Activated T-cell treated with anti-CD3 and anti-CD28 coated beads, Interleukin-2, amount 50 U/mL, for 24 hours (primary cell): ENCODE results near the gene CEP152.

ENCODE experiments used
- DNase-seq: peaks from one replicate; pipeline ENCODE4 v3.0.0-alpha.2; 2020
- H3K27ac Mint-ChIP-seq: 2 replicates; pipeline ENCODE4 v1.8.0; 2020; ENCODE audit warnings: mild to moderate bottlenecking, mixed read lengths
- H3K27me3 Mint-ChIP-seq: 2 replicates; pipeline ENCODE4 v1.8.0; 2020; ENCODE audit warnings: mixed read lengths
- H3K36me3 Mint-ChIP-seq: 2 replicates; pipeline ENCODE4 v1.8.0; 2020; ENCODE audit warnings: low read depth, mixed read lengths
- H3K4me1 Mint-ChIP-seq: 2 replicates; pipeline ENCODE4 v1.8.0; 2020; ENCODE audit warnings: low read depth, mixed read lengths
- H3K4me3 Mint-ChIP-seq: 2 replicates; pipeline ENCODE4 v1.8.0; 2020; ENCODE audit warnings: mild to moderate bottlenecking, moderate library complexity, mixed read lengths
- H3K9me3 Mint-ChIP-seq: 2 replicates; pipeline ENCODE4 v1.8.0; 2020; ENCODE audit warnings: mixed read lengths

CEP152 gene

DNA sequence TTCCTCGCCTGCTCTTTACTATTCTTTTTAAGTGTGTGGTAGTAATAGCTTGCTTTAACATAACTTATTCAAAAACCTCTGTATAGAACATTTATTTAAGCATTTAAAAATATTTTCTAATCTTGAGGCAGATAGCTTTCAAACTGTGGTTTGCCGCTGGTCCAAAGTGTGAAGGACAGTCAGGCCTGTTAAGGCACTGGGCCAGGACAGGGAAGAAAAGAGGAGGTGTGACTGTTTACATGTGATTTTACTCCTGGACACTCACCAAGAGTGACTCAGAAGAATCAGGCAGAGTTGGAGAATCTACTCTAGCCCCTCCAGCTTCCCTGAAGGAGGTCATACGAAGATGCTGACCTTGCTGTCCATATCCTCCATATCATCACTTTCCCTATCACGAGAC, 44.7 kb downstream of the CEP152 start:
- Mint-ChIP-seq H3K4me3 (no peak overlapping the region), H3K4me1 (peaks cover 1% of the 10 kb centered on the region), H3K36me3 (peaks cover 85% of the 10 kb centered on the region), H3K9me3 (no peaks in the 10 kb centered on the region), H3K27ac (no peak overlapping the region), H3K27me3 (no peaks in the 10 kb centered on the region)
- DNase-seq, result no peak

DNA sequence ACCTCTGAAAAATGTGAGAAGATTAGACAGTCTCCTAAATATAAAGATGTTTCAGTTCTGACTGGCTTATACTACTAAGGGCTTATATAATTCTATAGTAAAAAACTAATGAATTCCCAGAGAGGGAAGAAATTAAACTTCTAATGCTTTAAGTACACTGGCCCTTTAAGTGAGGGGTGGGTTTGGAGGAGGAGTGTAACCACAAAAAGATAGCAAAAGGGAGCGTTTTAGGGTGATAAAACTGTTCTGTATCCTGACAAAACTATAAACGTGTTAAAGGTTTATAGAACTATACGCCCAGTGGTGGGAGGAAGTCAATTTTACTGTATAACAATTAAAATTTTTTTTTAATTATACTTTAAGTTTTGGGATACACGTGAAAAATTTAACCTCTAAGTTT, 45.8 kb downstream of the CEP152 start:
- no peak overlapping the region for H3K27ac Mint-ChIP-seq
- H3K36me3 Mint-ChIP-seq, result peaks cover 84% of the 10 kb centered on the region
- no peak overlapping the region for H3K4me3 Mint-ChIP-seq

GRCh38 chr15:48761393-48762158, 49.3 kb downstream of the CEP152 start:
- H3K27me3 Mint-ChIP-seq, result no peaks in the 10 kb centered on the region
- peaks cover 86% of the 10 kb centered on the region for H3K36me3 Mint-ChIP-seq
- no peaks in the 10 kb centered on the region for H3K4me1 Mint-ChIP-seq
- no peak overlapping the region for H3K27ac Mint-ChIP-seq
- no peak for DNase-seq
- no peaks in the 10 kb centered on the region for H3K9me3 Mint-ChIP-seq
- H3K4me3 Mint-ChIP-seq, result no peak overlapping the region

More for the DNA sequence above, 45.8 kb downstream of the CEP152 start:
- H3K27me3 Mint-ChIP-seq, result no peaks in the 10 kb centered on the region
- H3K4me1 Mint-ChIP-seq, result no peaks in the 10 kb centered on the region
- DNase-seq, result no peak
- no peaks in the 10 kb centered on the region for H3K9me3 Mint-ChIP-seq

DNA sequence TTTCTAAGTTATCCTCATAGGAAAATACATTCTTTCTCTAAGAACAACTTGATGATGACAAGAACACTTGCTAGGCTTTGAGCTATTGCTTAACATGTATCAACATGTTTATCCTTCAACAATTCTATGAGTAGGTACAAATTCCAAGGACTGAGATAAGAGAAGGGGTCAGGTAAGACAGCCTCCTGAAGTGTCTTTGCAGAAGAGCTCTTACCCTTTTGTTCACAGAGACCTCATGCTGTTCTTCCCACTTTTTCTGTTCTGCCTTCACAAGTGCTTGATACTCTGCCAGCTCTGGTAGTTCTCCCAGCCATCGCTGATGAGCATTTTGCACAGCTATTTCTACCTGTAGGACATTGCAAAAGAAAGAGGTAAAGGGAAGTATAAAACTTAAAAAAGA, 50.9 kb downstream of the CEP152 start:
- Mint-ChIP-seq H3K9me3 (no peaks in the 10 kb centered on the region), H3K36me3 (peaks cover 89% of the 10 kb centered on the region), H3K27me3 (no peaks in the 10 kb centered on the region), H3K4me3 (no peak overlapping the region), H3K27ac (no peak overlapping the region), H3K4me1 (no peaks in the 10 kb centered on the region)
- no peak for DNase-seq

GRCh38 chr15:48757661-48758060, 53.2 kb downstream of the CEP152 start:
- DNase-seq, result no peak
- Mint-ChIP-seq H3K4me1 (no peaks in the 10 kb centered on the region), H3K27ac (no peak overlapping the region), H3K36me3 (peaks cover 86% of the 10 kb centered on the region), H3K27me3 (no peaks in the 10 kb centered on the region), H3K4me3 (no peak overlapping the region), H3K9me3 (no peaks in the 10 kb centered on the region)

DNA sequence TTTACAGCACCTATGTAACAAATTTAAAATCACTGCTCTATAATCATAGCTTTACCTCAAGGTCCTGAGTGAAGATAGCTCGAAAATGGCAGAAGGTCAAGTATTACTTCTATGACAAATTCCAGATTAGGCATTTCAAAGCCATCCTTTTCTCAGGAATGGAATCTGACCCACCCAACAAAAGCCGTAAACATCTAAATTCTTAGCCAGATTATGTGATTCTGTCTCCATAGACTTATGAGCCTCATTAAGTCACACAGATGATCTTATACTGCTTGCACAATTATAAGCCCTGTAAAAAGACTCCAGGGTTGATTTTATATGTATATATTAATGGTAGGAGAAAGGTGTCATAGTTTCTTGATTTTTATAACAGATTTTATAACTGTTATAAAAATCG, 56.9 kb downstream of the CEP152 start:
- no peak for DNase-seq
- Mint-ChIP-seq H3K4me3 (no peak overlapping the region), H3K4me1 (no peaks in the 10 kb centered on the region), H3K27me3 (no peaks in the 10 kb centered on the region), H3K9me3 (no peaks in the 10 kb centered on the region), H3K36me3 (peaks cover 81% of the 10 kb centered on the region), H3K27ac (no peak overlapping the region)

DNA sequence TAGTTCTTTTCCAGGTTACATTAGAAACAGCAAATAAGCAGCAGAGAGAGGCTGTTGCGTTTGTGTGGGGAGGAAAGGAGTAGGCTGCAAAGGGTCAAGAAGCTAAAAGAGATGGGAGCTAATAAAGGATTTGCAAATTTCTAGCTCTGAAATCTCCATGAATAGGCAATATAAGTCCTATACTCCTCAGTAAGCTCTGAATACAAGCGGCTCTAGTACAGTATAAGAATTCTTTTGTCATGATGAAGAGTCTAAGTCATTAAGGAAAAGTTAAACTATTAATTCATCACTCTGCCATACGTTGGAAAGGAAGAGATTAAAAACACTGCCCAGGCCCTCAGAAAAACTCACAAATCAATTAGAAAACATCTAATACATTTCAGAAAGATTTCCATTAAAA, 59.3 kb downstream of the CEP152 start:
- H3K27ac Mint-ChIP-seq, result no peak overlapping the region
- no peak overlapping the region for H3K4me3 Mint-ChIP-seq
- H3K4me1 Mint-ChIP-seq, result no peaks in the 10 kb centered on the region
- H3K9me3 Mint-ChIP-seq, result no peaks in the 10 kb centered on the region
- H3K27me3 Mint-ChIP-seq, result no peaks in the 10 kb centered on the region
- H3K36me3 Mint-ChIP-seq, result peaks cover 82% of the 10 kb centered on the region
- no peak for DNase-seq

DNA sequence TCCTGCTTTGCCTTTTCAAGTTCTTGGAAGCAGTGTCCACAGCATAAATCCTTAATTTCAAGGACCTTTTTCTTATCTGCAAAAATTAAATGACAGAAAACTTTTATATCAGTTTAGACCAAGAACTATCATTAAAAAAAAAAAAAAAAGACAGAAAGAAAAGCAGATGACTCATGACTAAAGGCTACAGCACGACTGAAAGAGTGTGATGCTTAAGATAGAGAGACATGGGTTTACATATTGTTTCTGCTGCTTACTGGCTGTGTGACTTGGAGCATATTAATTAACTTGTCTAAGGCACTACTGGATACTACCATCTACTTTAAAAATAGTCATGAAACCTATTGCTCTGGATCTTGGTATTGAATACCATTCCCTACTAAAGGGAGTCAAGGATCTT, 62.3 kb downstream of the CEP152 start:
- Mint-ChIP-seq H3K4me3 (no peak overlapping the region), H3K36me3 (peaks cover 83% of the 10 kb centered on the region), H3K9me3 (no peaks in the 10 kb centered on the region), H3K27ac (no peak overlapping the region), H3K27me3 (no peaks in the 10 kb centered on the region), H3K4me1 (no peaks in the 10 kb centered on the region)
- DNase-seq, result no peak

DNA sequence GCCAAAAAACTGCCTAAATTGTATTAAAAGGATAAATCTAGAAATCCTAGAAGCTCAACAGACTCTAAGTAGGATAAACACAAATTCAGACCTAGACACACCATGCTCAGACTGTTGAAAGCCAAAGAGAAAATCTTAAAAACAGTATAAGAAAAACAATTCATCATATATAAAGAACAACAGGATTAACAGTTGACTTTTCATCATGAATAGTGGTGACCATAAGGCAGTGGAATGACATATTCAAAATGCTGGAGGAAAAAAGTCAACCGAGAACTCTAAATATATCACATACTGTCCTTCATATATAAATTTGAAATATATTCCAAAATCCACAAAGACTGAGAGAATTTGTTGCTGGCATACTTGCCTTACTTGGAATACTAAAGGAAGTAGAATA, 77.3 kb downstream of the CEP152 start:
- no peak overlapping the region for H3K4me3 Mint-ChIP-seq
- H3K27me3 Mint-ChIP-seq, result no peaks in the 10 kb centered on the region
- H3K36me3 Mint-ChIP-seq, result peaks cover 92% of the 10 kb centered on the region
- H3K4me1 Mint-ChIP-seq, result no peaks in the 10 kb centered on the region
- no peak for DNase-seq
- H3K27ac Mint-ChIP-seq, result no peak overlapping the region
- peaks cover 15% of the 10 kb centered on the region for H3K9me3 Mint-ChIP-seq

DNA sequence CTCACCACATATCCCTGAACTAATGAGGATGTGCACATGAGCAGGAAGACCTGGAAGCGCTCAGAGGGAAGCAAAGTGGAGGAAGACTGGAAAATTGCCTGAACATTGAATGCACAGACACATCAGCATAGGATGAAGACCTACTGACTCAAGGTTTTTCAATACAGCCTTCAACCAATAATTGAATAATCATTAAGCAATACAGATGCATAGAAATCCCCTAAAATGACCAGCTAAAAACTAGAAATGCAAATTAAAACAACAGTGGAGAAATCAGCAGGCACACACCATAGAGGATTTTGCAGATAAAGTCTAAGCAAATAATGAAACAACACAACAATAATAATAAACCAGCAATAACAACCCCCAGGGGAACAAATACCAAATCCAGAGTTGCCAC, 80.4 kb downstream of the CEP152 start:
- Mint-ChIP-seq H3K9me3 (peaks cover 15% of the 10 kb centered on the region), H3K4me1 (no peaks in the 10 kb centered on the region), H3K27ac (no peak overlapping the region), H3K27me3 (no peaks in the 10 kb centered on the region), H3K4me3 (no peak overlapping the region), H3K36me3 (peaks cover 78% of the 10 kb centered on the region)
- DNase-seq, result no peak

DNA sequence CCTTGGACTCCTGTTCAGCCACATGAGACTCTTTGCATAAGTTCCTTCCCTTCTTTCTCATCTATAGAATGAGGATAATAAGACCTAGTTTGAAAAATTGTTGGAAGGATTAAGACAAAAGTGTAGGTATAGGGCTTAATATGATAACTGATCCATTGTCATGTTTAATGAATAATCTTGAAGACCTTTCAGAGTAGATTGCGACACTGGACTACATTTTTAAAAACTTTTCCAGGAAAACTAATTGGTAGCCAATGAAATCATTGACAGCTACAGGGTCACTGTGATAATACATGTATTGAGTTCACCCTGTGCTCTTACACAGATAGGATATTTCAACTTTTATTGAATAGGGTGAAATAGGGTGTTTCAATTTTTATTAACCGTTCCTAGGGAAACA, 86.9 kb downstream of the CEP152 start:
- peaks cover 6% of the 10 kb centered on the region for H3K4me1 Mint-ChIP-seq
- H3K27ac Mint-ChIP-seq, result no peak overlapping the region
- H3K4me3 Mint-ChIP-seq, result no peak overlapping the region
- no peak for DNase-seq
- no peaks in the 10 kb centered on the region for H3K27me3 Mint-ChIP-seq
- H3K36me3 Mint-ChIP-seq, result peaks cover 28% of the 10 kb centered on the region
- H3K9me3 Mint-ChIP-seq, result no peaks in the 10 kb centered on the region

DNA sequence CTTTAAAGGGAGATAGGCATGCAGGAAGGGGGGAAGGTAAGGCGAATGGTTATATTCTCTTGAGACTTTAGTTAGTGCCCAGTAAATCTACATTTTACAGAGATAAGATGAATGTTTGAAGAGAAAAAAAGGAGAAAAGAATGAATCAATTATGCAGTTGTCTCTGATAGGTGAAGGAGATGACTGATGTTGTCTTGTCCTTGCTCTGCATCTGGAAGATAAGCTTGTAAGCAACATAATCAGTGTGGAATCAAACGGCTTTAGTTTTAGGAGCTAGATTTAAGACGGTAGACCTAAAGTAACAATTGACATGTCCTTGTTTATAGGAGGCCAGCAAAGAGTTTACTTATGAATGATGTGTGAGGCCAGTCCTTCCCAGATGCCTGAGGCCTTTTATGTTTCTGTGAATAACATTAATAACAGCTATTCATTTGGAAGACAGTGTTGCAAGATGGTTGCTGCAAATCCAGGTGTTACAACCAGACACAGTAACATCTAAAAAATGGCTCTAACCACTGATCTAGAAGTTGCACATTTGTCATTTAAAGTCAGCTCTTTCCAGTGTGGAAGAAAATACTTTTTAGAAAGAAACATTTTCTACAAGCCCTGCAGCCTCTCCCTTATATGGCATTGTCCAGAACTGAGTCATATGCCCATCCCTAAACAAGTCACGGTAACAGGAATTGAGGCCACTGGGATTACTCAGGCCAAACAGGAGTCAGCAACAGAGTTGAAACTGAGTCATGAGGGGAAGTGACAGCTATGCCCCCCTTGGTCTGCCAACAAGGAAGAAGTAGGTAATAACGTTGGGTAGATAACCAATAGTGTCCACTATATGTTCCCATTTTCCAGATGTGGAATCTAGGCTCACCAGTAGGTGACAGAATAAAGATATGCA, 87.9 kb downstream of the CEP152 start:
- no peak overlapping the region for H3K27ac Mint-ChIP-seq
- H3K9me3 Mint-ChIP-seq, result no peaks in the 10 kb centered on the region
- DNase-seq, result no peak
- peaks cover 20% of the 10 kb centered on the region for H3K36me3 Mint-ChIP-seq
- H3K4me1 Mint-ChIP-seq, result peaks cover 6% of the 10 kb centered on the region
- no peaks in the 10 kb centered on the region for H3K27me3 Mint-ChIP-seq
- H3K4me3 Mint-ChIP-seq, result no peak overlapping the region

DNA sequence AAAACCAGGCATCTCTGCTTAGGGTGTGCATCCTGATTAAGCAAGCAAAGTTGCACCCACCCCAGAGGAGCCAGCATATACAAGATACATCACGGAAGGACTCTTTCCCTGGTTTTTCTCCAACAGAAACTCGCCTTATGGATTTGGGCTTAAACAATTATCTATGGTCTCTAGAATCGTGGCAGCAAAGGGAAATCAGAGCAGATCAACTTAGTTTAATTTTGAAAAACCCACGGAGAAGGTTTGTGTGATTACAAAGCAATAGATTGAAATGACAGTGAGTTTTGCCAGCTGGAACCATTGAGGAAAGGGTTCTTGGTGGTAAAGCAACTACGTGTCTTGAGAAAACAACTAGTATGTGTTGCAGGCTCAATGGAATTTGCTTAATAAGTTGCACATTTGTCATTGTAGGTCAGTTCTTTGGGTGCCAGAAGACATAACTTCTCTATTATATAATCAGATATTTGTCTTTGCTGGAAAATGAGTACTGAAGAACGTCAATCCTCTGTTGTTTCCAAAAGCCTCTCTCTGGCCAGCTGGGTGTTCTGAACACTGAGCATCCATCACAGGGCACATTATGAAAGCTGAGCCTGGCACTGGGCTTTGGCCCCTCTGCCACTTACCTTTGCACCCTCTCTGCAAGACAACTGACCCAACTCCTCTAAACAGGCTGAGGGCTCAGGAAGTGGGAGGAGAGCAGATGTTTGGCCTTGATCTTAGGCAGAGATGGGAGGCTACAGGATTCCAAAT, 89.6 kb downstream of the CEP152 start:
- DNase-seq, result no peak
- H3K4me1 Mint-ChIP-seq, result peaks cover 6% of the 10 kb centered on the region
- H3K9me3 Mint-ChIP-seq, result peaks cover 8% of the 10 kb centered on the region
- H3K36me3 Mint-ChIP-seq, result peaks cover 18% of the 10 kb centered on the region
- H3K27ac Mint-ChIP-seq, result no peak overlapping the region
- H3K27me3 Mint-ChIP-seq, result no peaks in the 10 kb centered on the region
- no peak overlapping the region for H3K4me3 Mint-ChIP-seq

DNA sequence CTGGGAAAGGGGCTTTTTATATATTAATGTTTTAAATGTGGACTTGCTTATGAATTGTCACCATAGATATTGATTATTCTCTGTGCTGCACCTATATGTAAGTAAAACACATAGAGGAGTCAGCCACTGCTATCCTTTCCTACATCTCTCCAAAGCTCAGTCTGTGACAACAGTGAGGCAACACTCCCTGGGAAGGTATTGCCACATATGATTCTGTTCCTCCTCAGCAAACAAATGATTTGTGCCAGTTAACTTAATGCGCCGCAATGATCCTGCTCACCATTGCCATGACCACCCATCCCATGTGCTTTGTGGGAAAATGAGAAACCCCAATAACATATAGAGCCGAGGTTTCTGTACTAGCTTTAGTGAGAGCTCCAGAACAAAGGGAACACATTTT, 90.2 kb downstream of the CEP152 start:
- Mint-ChIP-seq H3K9me3 (peaks cover 14% of the 10 kb centered on the region), H3K4me3 (no peak overlapping the region), H3K27me3 (no peaks in the 10 kb centered on the region), H3K36me3 (peaks cover 24% of the 10 kb centered on the region), H3K4me1 (peaks cover 6% of the 10 kb centered on the region), H3K27ac (no peak overlapping the region)
- no peak for DNase-seq
